HG03139 (cell line): ENCODE data around the gene ANKRD30B.
"Not testable (repeated sequence)": the region's sequence is repeated elsewhere in the genome, so short reads cannot be mapped to it uniquely, and the experiment has no call there.

Source experiments
- ATAC-seq: cut with Tn5 transposase; IDR thresholded peaks from one replicate; pipeline ENCODE4 v1.9.1; 2021; ENCODE audit not compliant: unreplicated experiment

Gene ANKRD30B, protein sequence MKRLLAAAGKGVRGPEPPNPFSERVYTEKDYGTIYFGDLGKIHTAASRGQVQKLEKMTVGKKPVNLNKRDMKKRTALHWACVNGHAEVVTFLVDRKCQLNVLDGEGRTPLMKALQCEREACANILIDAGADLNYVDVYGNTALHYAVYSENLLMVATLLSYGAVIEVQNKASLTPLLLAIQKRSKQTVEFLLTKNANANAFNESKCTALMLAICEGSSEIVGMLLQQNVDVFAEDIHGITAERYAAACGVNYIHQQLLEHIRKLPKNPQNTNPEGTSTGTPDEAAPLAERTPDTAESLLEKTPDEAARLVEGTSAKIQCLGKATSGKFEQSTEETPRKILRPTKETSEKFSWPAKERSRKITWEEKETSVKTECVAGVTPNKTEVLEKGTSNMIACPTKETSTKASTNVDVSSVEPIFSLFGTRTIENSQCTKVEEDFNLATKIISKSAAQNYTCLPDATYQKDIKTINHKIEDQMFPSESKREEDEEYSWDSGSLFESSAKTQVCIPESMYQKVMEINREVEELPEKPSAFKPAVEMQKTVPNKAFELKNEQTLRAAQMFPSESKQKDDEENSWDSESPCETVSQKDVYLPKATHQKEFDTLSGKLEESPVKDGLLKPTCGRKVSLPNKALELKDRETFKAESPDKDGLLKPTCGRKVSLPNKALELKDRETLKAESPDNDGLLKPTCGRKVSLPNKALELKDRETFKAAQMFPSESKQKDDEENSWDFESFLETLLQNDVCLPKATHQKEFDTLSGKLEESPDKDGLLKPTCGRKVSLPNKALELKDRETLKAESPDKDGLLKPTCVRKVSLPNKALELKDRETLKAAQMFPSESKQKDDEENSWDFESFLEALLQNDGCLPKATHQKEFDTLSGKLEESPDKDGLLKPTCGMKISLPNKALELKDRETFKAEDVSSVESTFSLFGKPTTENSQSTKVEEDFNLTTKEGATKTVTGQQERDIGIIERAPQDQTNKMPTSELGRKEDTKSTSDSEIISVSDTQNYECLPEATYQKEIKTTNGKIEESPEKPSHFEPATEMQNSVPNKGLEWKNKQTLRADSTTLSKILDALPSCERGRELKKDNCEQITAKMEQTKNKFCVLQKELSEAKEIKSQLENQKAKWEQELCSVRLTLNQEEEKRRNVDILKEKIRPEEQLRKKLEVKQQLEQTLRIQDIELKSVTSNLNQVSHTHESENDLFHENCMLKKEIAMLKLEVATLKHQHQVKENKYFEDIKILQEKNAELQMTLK (N-terminal part only)

DNA sequence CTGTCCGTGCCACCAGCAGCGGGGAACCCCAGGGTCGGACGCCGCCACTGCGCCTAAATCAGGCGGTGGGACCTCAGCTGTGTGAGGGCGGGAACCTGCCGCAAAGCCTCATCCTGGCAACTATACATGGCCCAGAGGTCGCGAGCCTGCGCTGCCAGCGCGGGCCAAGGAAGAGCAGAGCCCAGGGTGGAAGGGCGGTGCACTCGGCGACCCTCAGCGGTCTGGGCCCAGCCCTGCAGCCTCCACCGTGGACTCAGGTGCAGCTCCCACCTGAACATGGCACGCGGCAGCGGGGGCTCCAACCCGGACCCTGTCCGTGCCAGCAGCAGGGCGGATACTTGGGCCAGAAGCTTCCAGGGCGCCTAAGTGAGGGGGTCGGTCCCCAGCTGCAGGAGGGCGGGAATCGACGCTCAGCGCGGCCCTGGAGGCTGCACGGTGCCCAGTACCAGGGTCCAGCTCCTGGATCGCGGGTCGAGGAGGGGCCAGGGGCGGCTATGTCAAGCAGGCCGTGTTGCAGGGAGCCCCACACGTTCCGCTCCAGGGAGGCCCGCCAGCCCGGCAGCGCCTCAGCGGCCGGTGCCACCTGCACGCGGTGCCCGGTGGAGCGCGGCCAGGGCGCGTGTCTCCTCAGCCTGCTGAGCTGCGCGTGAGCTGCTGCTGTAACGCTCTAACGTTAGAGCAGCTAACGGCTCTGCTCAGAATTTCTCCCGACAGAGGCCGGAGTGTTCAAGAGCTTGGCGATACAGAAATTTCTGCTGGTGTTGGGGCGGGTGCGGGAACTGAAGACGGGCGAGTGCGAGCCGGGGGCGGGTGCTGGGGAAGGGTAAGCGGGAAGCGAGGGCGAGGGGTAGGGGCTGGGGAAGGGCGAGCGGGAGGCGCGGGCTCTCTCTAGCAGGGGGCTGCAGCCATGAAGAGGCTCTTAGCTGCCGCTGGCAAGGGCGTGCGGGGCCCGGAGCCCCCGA is at the start of gene ANKRD30B:
Gene ANKRD30B (plus strand): TSS at position 660 of the 962 bp plus-strand sequence. CDS start 248 bp downstream, at position 908.
- ATAC-seq: no peak

DNA sequence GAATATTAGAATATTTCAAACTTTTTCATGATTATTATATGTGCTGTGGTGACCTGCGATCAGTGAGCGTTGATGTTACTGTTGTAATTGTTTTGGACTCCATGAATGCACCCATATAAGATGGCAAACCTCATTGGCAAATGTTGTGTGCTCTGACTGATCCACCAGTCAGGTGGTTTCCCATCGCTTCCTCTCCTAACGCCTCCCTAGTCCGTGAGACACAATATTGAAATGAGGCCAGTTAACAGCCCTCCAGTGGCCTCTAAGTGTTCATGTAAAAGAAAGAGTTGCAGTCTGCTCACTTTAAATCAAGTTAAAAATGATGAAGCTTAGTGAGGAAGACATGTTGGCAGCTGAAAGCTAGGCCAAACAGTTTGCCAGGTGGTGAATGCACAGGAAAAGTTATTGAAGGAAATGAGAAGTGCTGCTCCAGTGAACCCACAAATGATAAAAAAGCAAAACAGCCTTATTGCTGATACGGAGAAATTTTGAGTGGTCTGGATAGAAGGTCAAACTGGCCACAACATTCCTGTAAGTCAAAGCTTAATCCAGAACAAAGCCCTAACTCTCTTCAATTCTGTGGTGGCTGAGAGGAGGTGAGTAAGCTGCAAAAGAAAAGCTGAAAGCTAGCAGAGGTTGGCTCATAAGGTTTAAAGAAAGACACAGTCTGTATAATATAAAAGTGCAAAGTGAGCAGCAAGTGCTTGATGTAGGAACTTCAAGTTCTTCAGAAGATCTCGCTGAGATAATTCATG is 46.5 kb upstream of the ANKRD30B start:
- ATAC-seq: not testable (repeated sequence)

- not testable (repeated sequence) for ATAC-seq
Measured at GRCh38 chr18:14709761-14710160, 38.2 kb upstream of the ANKRD30B start.

DNA sequence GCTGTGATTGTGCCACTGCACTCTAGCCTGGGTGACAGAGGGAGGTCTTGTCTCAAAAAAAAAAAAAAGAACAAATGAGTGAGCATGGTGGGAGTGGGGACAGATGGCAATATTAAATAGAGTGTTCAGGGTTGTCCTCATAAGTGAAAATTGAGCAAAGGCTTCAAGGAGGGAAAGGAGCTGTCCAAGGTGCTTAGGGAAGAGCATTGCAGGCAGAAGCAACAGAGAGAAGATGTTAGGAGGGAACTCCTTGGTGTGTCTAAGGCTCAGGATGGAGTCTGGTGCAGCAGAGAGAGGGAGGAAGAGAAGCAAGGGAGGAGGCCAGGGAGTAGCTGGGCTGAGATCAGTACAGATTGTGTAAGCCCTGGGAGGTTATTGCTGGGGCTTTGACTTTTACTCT is 26.4 kb upstream of the ANKRD30B start:
- not testable (repeated sequence) for ATAC-seq

GRCh38 chr18:14739056-14739455 is 8.9 kb upstream of the ANKRD30B start:
- ATAC-seq: not testable (repeated sequence)

GRCh38 chr18:14746897-14747296 is 1.1 kb upstream of the ANKRD30B start:
- ATAC-seq: no peak

DNA sequence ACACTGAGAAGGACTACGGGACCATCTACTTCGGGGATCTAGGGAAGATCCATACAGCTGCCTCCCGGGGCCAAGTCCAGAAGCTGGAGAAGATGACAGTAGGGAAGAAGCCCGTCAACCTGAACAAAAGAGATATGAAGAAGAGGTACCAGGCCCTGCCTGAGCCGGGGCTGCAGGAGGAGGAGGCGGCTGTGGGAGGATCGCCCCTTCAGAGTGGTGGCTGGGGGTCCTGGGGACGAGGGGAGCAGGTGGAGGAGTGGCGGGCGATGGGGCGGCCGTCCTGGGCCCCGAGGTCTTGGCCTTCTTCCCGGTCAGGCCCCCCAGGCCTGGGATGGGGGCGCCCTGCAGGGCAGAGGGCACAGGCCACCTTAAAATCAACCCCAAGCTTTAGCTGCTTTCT is 524 bp downstream of the ANKRD30B start:
- no peak for ATAC-seq

- not testable (repeated sequence) for ATAC-seq
Measured at GRCh38 chr18:14763566-14763965, 15.6 kb downstream of the ANKRD30B start.

- ATAC-seq: no peak
Measured at GRCh38 chr18:14767474-14767873, 19.5 kb downstream of the ANKRD30B start.

- no peak for ATAC-seq
Measured at GRCh38 chr18:14768241-14768640, 20.3 kb downstream of the ANKRD30B start.

- ATAC-seq: no peak
Measured at GRCh38 chr18:14769381-14769780, 21.4 kb downstream of the ANKRD30B start.

DNA sequence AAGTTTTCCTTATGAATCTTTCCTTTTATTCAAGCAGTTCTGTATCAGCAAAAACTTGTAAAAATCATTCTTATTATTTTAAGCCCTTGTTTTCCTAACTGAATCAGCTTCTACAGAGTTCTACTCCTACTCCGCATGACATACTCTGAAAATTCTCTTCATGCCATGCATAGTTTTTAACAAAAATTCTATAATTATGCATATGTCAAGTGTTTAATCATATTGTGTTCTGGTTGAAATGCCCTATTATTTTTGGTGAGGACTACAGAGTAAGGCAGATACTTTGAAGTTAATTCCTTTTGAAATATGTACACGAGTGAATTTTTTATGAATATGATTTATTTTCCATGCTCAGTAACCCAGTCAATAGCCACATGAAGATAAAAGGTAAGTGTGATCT is 28.8 kb downstream of the ANKRD30B start:
- ATAC-seq: no peak

- no peak for ATAC-seq
Measured at GRCh38 chr18:14781671-14782070, 33.7 kb downstream of the ANKRD30B start.

GRCh38 chr18:14784133-14784532 is 36.2 kb downstream of the ANKRD30B start:
- no peak for ATAC-seq

GRCh38 chr18:14796876-14797275 is 48.9 kb downstream of the ANKRD30B start:
- not testable (repeated sequence) for ATAC-seq

- ATAC-seq: not testable (repeated sequence)
Measured at GRCh38 chr18:14797969-14798764, 50.2 kb downstream of the ANKRD30B start.

- ATAC-seq: not testable (repeated sequence)
Measured at GRCh38 chr18:14811081-14811480, 63.1 kb downstream of the ANKRD30B start.

DNA sequence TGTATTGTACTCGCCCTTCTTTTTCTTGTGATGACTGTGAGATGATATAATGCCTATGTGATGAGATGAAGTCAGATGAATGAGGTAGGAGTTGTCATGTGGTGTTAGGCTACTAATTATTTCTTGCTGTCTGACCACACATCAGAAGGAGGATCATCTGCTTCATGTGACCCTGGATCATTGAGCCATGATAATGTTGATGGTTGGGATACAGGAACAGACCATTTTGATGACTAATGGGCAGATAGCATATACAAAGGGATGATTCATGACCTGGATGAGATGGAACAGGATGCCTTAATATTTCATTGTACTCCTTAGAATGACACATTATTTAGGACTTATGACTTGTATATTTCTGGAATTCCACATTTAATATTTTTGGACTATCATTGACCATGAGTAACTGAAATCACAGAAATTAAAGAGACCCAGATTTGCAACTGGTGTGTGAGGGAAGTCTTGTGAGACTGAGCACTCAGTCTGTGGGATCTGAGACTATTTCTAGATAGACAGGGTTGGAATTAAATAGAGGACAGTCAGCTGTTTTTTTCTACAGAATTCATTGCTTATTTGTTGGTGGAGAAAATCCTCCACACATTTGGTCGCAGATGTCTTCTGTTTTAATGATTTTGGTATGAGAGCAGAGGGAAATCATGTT is 79.1 kb downstream of the ANKRD30B start:
- not testable (repeated sequence) for ATAC-seq
